Cerebellar nuclear complex (tissue), 1 donor: ENCODE results near the gene KISS1R.
"Not testable (repeated sequence)": the region's sequence is repeated elsewhere in the genome, so short reads cannot be mapped to it uniquely, and the experiment has no call there.

Experiments
- DNase-seq, 2 experiments: peaks; one replicate each; lab custom pipeline; 2025; lab: John Stamatoyannopoulos, UW

The KISS1R gene

GRCh38 chr19:954672-955494 lies 37.8 kb downstream of the KISS1R start:
- no peak for DNase-seq

- no peak for DNase-seq
These were observed 39.0 kb downstream of the KISS1R start for GRCh38 chr19:955803-956765.

GRCh38 chr19:956766-957440 lies 39.8 kb downstream of the KISS1R start:
- DNase-seq: no peak

GRCh38 chr19:957578-957977 lies 40.4 kb downstream of the KISS1R start:
- DNase-seq: not testable (repeated sequence)

GRCh38 chr19:958967-959855 lies 42.1 kb downstream of the KISS1R start:
- DNase-seq: no peak

- DNase-seq: no peak
These were observed 42.9 kb downstream of the KISS1R start for GRCh38 chr19:960020-960419.

- DNase-seq: no peak
These were observed 43.4 kb downstream of the KISS1R start for GRCh38 chr19:960601-960938.

GRCh38 chr19:961866-962620 lies 44.9 kb downstream of the KISS1R start:
- DNase-seq: no peak

- DNase-seq: no peak
These were observed 45.7 kb downstream of the KISS1R start for GRCh38 chr19:962683-963400.

- DNase-seq: no peak
These were observed 46.4 kb downstream of the KISS1R start for GRCh38 chr19:963486-963951.

- no peak for DNase-seq
These were observed 47.0 kb downstream of the KISS1R start for GRCh38 chr19:964116-964520.

GRCh38 chr19:964761-965694 lies 47.9 kb downstream of the KISS1R start:
- DNase-seq: no peak

GRCh38 chr19:966485-967088 lies 49.5 kb downstream of the KISS1R start:
- no peak for DNase-seq
